GM12878 (cell line): Measurements from ENCODE around the gene MAGI2. TPM values are rescaled to one million over a fixed set of nuclear protein-coding genes. Genes with fewer than 3 reads are reported as not detected.

ENCODE experiments used
- ATAC-seq: fragments of 200-7000 bp; cut with Tn5 transposase; 3 replicates; pipeline ENCODE4 v1.9.1; 2020; ENCODE audit warnings: mild to moderate bottlenecking, moderate library complexity
- BruUV-seq: library from RNA; stranded (reverse); fragments of 400-500 nt; replicated peaks from 2 replicates; lab custom pipeline; 2021; lab: Mats Ljungman, UMichigan
- CTCF ChIA-PET: fragments of 300-600 bp; sonication (Branson Sonifier 250); formaldehyde crosslinking; extraction: SDS; loops from one replicate; lab custom pipeline; 2021; ENCODE audit warnings: inconsistent platforms; lab: Yijun Ruan, JAX
- POLR2A ChIA-PET: fragments of 350-600 bp; formaldehyde crosslinking; extraction: SDS; loops from one replicate; lab custom pipeline; 2021; ENCODE audit warnings: inconsistent platforms; lab: Charles Lee
- RAD21 ChIA-PET: fragments of 300-600 bp; sonication (Branson Sonifier 250); formaldehyde crosslinking; loops from one replicate; lab custom pipeline; 2023; ENCODE audit warnings: antibody characterized with exemption; ENCODE audit not compliant: unreplicated experiment; lab: Charles Lee
- SMC1A ChIA-PET: fragments of 300-600 bp; sonication (Branson Sonifier 250); formaldehyde crosslinking; loops from one replicate; lab custom pipeline; 2023; ENCODE audit not compliant: unreplicated experiment, uncharacterized antibody; lab: Charles Lee
- DNase-seq: peaks from one replicate; pipeline ENCODE4 v3.0.0-alpha.2; 2011; ENCODE audit warnings: low read depth, low spot score
- FAIRE-seq: peaks from 3 replicates; lab custom pipeline; 2011; peaks lifted over from hg19 to GRCh38; lab: Jason Lieb, UNC
- H2AFZ ChIP-seq: 2 replicates; pipeline ENCODE4 v1.6.0; 2011; ENCODE audit warnings: low read depth, low read length, control low read depth; ENCODE audit not compliant: control insufficient read depth
- H3K27ac ChIP-seq: 2 replicates; pipeline ENCODE4 v1.5.1; 2011; ENCODE audit warnings: control low read depth; ENCODE audit not compliant: control insufficient read depth, insufficient read depth
- H3K27me3 ChIP-seq, 2 experiments: replicated peaks in 1 of 2; 2 replicates each; pipeline versions ENCODE4 v1.6.0 to v1.6.1; 2011; ENCODE audit warnings: low read length in 1 of 2; ENCODE audit not compliant: control insufficient read depth in 2 of 2, insufficient read depth in 2 of 2
- H3K36me3 ChIP-seq, 2 experiments: 2 replicates each; pipeline ENCODE4 v1.5.1; 2011; ENCODE audit warnings: low read length in 1 of 2; ENCODE audit not compliant: control insufficient read depth in 2 of 2, insufficient read depth in 2 of 2
- H3K4me1 ChIP-seq: 2 replicates; pipeline ENCODE4 v1.6.1; 2011; ENCODE audit warnings: mild to moderate bottlenecking, low read length, moderate library complexity, mixed read lengths; ENCODE audit not compliant: control insufficient read depth, insufficient read depth
- H3K4me2 ChIP-seq: 2 replicates; pipeline ENCODE4 v1.6.0; 2011; ENCODE audit warnings: control low read depth; ENCODE audit not compliant: control insufficient read depth, insufficient read depth
- H3K4me3 ChIP-seq: fragments of 200-600 bp; sonication (generic); 2 replicates; pipeline ENCODE4 v1.5.1; 2016
- H3K79me2 ChIP-seq: 2 replicates; pipeline ENCODE4 v1.6.0; 2011; ENCODE audit warnings: low read length; ENCODE audit not compliant: control insufficient read depth, insufficient read depth
- H3K9ac ChIP-seq: 2 replicates; pipeline ENCODE4 v1.8.0; 2011; ENCODE audit warnings: low read length, control low read depth, mixed read lengths; ENCODE audit not compliant: control insufficient read depth, insufficient read depth
- H3K9me3 ChIP-seq: replicated peaks from 3 replicates; pipeline ENCODE4 v1.5.1; 2011; ENCODE audit warnings: mild to moderate bottlenecking, low read length; ENCODE audit not compliant: control insufficient read depth, insufficient read depth
- H4K20me1 ChIP-seq: 2 replicates; pipeline ENCODE4 v1.6.0; 2011; ENCODE audit not compliant: control insufficient read depth, insufficient read depth
- BHLHE40 ChIP-seq, 2 experiments: fragments of 450-650 bp in 1 of 2; IDR thresholded peaks; 2 replicates each; pipeline ENCODE4 v1.6.1; 2011 to 2017; ENCODE audit warnings: low read depth in 2 of 2, borderline replicate concordance in 1 of 2, improper control_type of control experiment in 1 of 2, low read length in 1 of 2, mild to moderate bottlenecking in 1 of 2
- CREM ChIP-seq: IDR thresholded peaks from 2 replicates; pipeline ENCODE4 v1.6.1; 2014; ENCODE audit warnings: antibody characterized with exemption, low read depth
- CTCF ChIP-seq, 3 experiments: IDR thresholded peaks in 2 of 3; conservative IDR thresholded peaks in 1 of 3; 2 replicates each; pipeline ENCODE4 v1.5.1; 2011; ENCODE audit warnings: low read depth in 3 of 3, low read length in 3 of 3, mild to moderate bottlenecking in 3 of 3, control low read depth in 2 of 3, moderate library complexity in 2 of 3, inconsistent platforms in 1 of 3, mixed read lengths in 1 of 3; ENCODE audit not compliant: control insufficient read depth in 2 of 3, insufficient read depth in 1 of 3; ENCODE audit errors: extremely low read depth in 1 of 3
- DPF2 ChIP-seq: fragments of 450-650 bp; IDR thresholded peaks from 2 replicates; pipeline ENCODE4 v1.6.1; 2017; ENCODE audit warnings: mild to moderate bottlenecking
- EGR1 ChIP-seq, 2 experiments: IDR thresholded peaks; 1 replicate in 1 of 2; 2 replicates in 1 of 2; pipeline ENCODE4 v1.6.1; 2011 to 2012; ENCODE audit warnings: low read depth in 2 of 2, low read length in 2 of 2, borderline replicate concordance in 1 of 2, mild to moderate bottlenecking in 1 of 2, moderate library complexity in 1 of 2
- FOS ChIP-seq: IDR thresholded peaks from 3 replicates; pipeline ENCODE4 v1.6.1; 2011; ENCODE audit warnings: borderline replicate concordance; ENCODE audit not compliant: insufficient read length; ENCODE audit errors: extremely low read depth
- FOXM1 ChIP-seq: IDR thresholded peaks from 2 replicates; pipeline ENCODE4 v1.6.1; 2012; ENCODE audit warnings: low read depth, mild to moderate bottlenecking, inconsistent platforms, low read length, moderate library complexity
- GATAD2B ChIP-seq: fragments of 450-650 bp; conservative IDR thresholded peaks from 2 replicates; pipeline ENCODE4 v1.6.1; 2017; ENCODE audit warnings: low read depth, mild to moderate bottlenecking, moderate library complexity
- HDAC6 ChIP-seq: fragments of 200-600 bp; sonication (generic); IDR thresholded peaks from one replicate; pipeline ENCODE4 v1.8.0; 2017; ENCODE audit warnings: antibody characterized with exemption; ENCODE audit not compliant: unreplicated experiment
- IKZF1 ChIP-seq: fragments of 450-650 bp; conservative IDR thresholded peaks from 2 replicates; pipeline ENCODE4 v1.6.1; 2017; ENCODE audit warnings: antibody characterized with exemption, mild to moderate bottlenecking
- MEF2A ChIP-seq: IDR thresholded peaks from 2 replicates; pipeline ENCODE4 v1.6.1; 2011; ENCODE audit warnings: low read depth, mild to moderate bottlenecking, low read length, moderate library complexity; ENCODE audit not compliant: insufficient read depth
- MXI1 ChIP-seq: fragments of 150-350 bp; IDR thresholded peaks from 2 replicates; pipeline ENCODE4 v1.6.1; 2011; ENCODE audit warnings: low read depth, mild to moderate bottlenecking, inconsistent platforms, low read length, improper control_type of control experiment
- NBN ChIP-seq: fragments of 450-650 bp; IDR thresholded peaks from 2 replicates; pipeline ENCODE4 v1.6.1; 2016
- NFXL1 ChIP-seq: fragments of 450-650 bp; IDR thresholded peaks from 2 replicates; pipeline ENCODE4 v1.6.1; 2017; ENCODE audit warnings: antibody characterized with exemption, mild to moderate bottlenecking, borderline replicate concordance
- PKNOX1 ChIP-seq: fragments of 450-650 bp; IDR thresholded peaks from 2 replicates; pipeline ENCODE4 v1.6.1; 2016; ENCODE audit warnings: mild to moderate bottlenecking
- SP1 ChIP-seq: IDR thresholded peaks from one replicate; pipeline ENCODE4 v1.6.1; 2011; ENCODE audit warnings: low read depth, low read length
- SUZ12 ChIP-seq: fragments of 200-600 bp; sonication (generic); IDR thresholded peaks from one replicate; pipeline ENCODE4 v1.6.1; 2018; ENCODE audit warnings: antibody characterized with exemption, mild to moderate bottlenecking; ENCODE audit not compliant: unreplicated experiment
- ZBTB33 ChIP-seq: fragments of 450-650 bp; IDR thresholded peaks from 2 replicates; pipeline ENCODE4 v1.6.1; 2017; ENCODE audit warnings: mild to moderate bottlenecking
- ZZZ3 ChIP-seq: IDR thresholded peaks from 2 replicates; pipeline ENCODE4 v1.6.1; 2011; ENCODE audit warnings: low read depth; ENCODE audit not compliant: control insufficient read depth, insufficient read length
- WGBS: methylation state at CpG from one replicate; pipeline ENCODE4 v1.1.6; 2016; ENCODE audit warnings: low lambda C conversion rate; ENCODE audit not compliant: insufficient replicate concordance, insufficient coverage; ENCODE audit errors: missing lambda C conversion rate; 5-methylcytosine and 5-hydroxymethylcytosine counted together
- in situ Hi-C: fragments of 300-500 bp; cut with MboI; formaldehyde crosslinking; loops from 9 replicates; pipeline ENCODE4 v1.14.3; 2018; ENCODE audit warnings: mixed read lengths
- intact Hi-C: fragments of 100-400 bp; cut with micrococcal nuclease; formaldehyde crosslinking; loops from one replicate; pipeline ENCODE4 v1.14.2; 2022; ENCODE audit not compliant: unreplicated experiment
- polyA plus RNA-seq, 11 experiments: library from polyadenylated mRNA; depleted of rRNA in 4 of 11; unstranded in 6 of 11; stranded (reverse) in 5 of 11; fragments of >200 nt; fragmentation: Nextera tagmentation in 4 of 11; fragmentation: Illumina TruSeq in 1 of 11; extraction: Ambion mirVana in 4 of 11; extraction: Trizol in 1 of 11; gene quantifications; 1 replicate in 1 of 11; 2 replicates in 10 of 11; pipeline versions ENCODE4 v1.2.1 to v1.2.3, GENCODE V29; 2011 to 2016; ENCODE audit warnings: inconsistent platforms in 2 of 11, missing spikeins in 2 of 11, low read depth in 1 of 11
- total RNA-seq, 4 experiments: library from RNA; depleted of rRNA in 3 of 4; stranded (reverse); fragments of >200 nt in 3 of 4; fragmentation: Illumina TruSeq in 1 of 4; extraction: Trizol in 1 of 4; gene quantifications; 2 replicates each; pipeline versions ENCODE4 v1.2.1 to v1.2.3, GENCODE V29; 2013 to 2021

The MAGI2 gene
- total and polyA plus RNA-seq, 10 of the 15 experiments (the other 5 are each of a cell fraction or from before 2014, with no cell fraction given), result 0.01 to 0.31 (median 0.05) TPM; not detected in 2

- TF ChIP-seq PKNOX1, result no peak
Observed at GRCh38 chr7:79046061-79046460, 407.4 kb downstream of the MAGI2 start (continued).

- SMC1A ChIA-PET, result no interaction called here
- no peak for FAIRE-seq
- Histone ChIP-seq H3K27me3 (no peaks in the 10 kb centered on the region), H3K27ac (no peak overlapping the region)
- TF ChIP-seq ZBTB33 (no peak), NBN (no peak), SP1 (no peak), DPF2 (no peak), NFXL1 (no peak), SUZ12 (no peak), MEF2A (no peak), GATAD2B (no peak), IKZF1 (no peak), CREM (no peak), CTCF (IDR thresholded peaks at IDR 0.05 in 2 of 3, conservative IDR thresholded peaks at IDR 0.05 in 1 of 3; ENCODE audit: control insufficient read depth in 2 of 3, extremely low read depth in 1 of 3, insufficient read depth in 1 of 3, low read depth in 3 of 3, low read length in 3 of 3) (no peak), MXI1 (no peak), ZZZ3 (no peak), HDAC6 (no peak), FOS (no peak), EGR1 (IDR thresholded peaks at IDR 0.05; ENCODE audit: borderline replicate concordance in 1 of 2, low read depth in 2 of 2, low read length in 2 of 2) (no peak), BHLHE40 (IDR thresholded peaks at IDR 0.05; ENCODE audit: borderline replicate concordance in 1 of 2, low read depth in 2 of 2, low read length in 1 of 2) (no peak), FOXM1 (no peak)
- TF ChIP-seq, all 136 proteins: peak for 0
- POLR2A ChIA-PET, result no interaction called here
- Histone ChIP-seq H3K9me3 (no peaks in the 10 kb centered on the region), H3K4me1 (no peaks in the 10 kb centered on the region), H2AFZ (no peak overlapping the region), H3K9ac (no peak overlapping the region), H4K20me1 (no peaks in the 10 kb centered on the region), H3K4me2 (no peak overlapping the region), H3K36me3 (no peaks in the 10 kb centered on the region), H3K79me2 (no peaks in the 10 kb centered on the region), H3K4me3 (no peak overlapping the region)
- intact Hi-C loops, result no loop called here
- BruUV-seq, result no TSS peak
- ATAC-seq, result no peak
- CTCF ChIA-PET, result no interaction called here
- WGBS, result 41% methylated on average over 4 of the region's 4 CpGs
- RAD21 ChIA-PET, result no interaction called here
- no peak for DNase-seq
- in situ Hi-C loops, result no loop called here
Observed at GRCh38 chr7:79037001-79037400, 416.5 kb downstream of the MAGI2 start.
